Endodermal cell (in vitro differentiated cells): ENCODE results near the gene ACSM2B. TPM values are rescaled to one million over a fixed set of nuclear protein-coding genes. Genes with fewer than 3 reads are reported as not detected.
"Not testable (repeated sequence)": the region's sequence is repeated elsewhere in the genome, so short reads cannot be mapped to it uniquely, and the experiment has no call there.

Experiments
- DNase-seq: peaks from one replicate; pipeline ENCODE4 v3.0.0-alpha.2; 2017
- H3K27ac ChIP-seq: 2 replicates; pipeline ENCODE4 v1.5.1; 2013; ENCODE audit warnings: mild to moderate bottlenecking, low read depth, low read length, moderate library complexity
- H3K27me3 ChIP-seq: 2 replicates; pipeline ENCODE4 v1.6.1; 2013; ENCODE audit warnings: mild to moderate bottlenecking, low read length, moderate library complexity; ENCODE audit not compliant: insufficient read depth, control insufficient read depth, poor library complexity, severe bottlenecking
- H3K36me3 ChIP-seq: 2 replicates; pipeline ENCODE4 v1.7.0; 2013; ENCODE audit warnings: mild to moderate bottlenecking, low read length, moderate library complexity; ENCODE audit not compliant: control insufficient read depth, insufficient read depth
- H3K4me1 ChIP-seq: one replicate; pipeline ENCODE4 v1.7.0; 2013; ENCODE audit warnings: low read length; ENCODE audit not compliant: control insufficient read depth, insufficient read depth
- H3K4me3 ChIP-seq: 2 replicates; pipeline ENCODE4 v1.5.1; 2013; ENCODE audit warnings: mild to moderate bottlenecking, low read length, moderate library complexity
- H3K9ac ChIP-seq: 2 replicates; pipeline ENCODE4 v1.6.1; 2013; ENCODE audit warnings: mild to moderate bottlenecking, low read length, moderate library complexity; ENCODE audit not compliant: poor library complexity, severe bottlenecking; ENCODE audit errors: extremely low read depth
- H3K9me3 ChIP-seq: 2 replicates; pipeline ENCODE4 v1.6.1; 2013; ENCODE audit warnings: mild to moderate bottlenecking, low read length, moderate library complexity; ENCODE audit not compliant: control insufficient read depth
- H3K27ac Mint-ChIP-seq: 2 replicates; pipeline ENCODE4 v1.8.0; 2020; ENCODE audit warnings: mixed read lengths
- H3K27me3 Mint-ChIP-seq: 2 replicates; pipeline ENCODE4 v1.8.0; 2021; ENCODE audit warnings: mild to moderate bottlenecking, mixed read lengths; ENCODE audit not compliant: insufficient read depth
- H3K36me3 Mint-ChIP-seq: 2 replicates; pipeline ENCODE4 v1.8.0; 2020; ENCODE audit warnings: low read depth, mixed read lengths
- H3K4me1 Mint-ChIP-seq: 2 replicates; pipeline ENCODE4 v1.8.0; 2020; ENCODE audit warnings: mixed read lengths
- H3K4me3 Mint-ChIP-seq: 2 replicates; pipeline ENCODE4 v1.8.0; 2020; ENCODE audit warnings: mild to moderate bottlenecking, moderate library complexity, mixed read lengths
- H3K9me3 Mint-ChIP-seq: 2 replicates; pipeline ENCODE4 v1.8.0; 2020; ENCODE audit warnings: mild to moderate bottlenecking, mixed read lengths
- CTCF ChIP-seq: fragments of 200-600 bp; sonication (generic); conservative IDR thresholded peaks from 2 replicates; pipeline ENCODE4 v1.5.0; 2021; ENCODE audit warnings: antibody characterized with exemption, mild to moderate bottlenecking
- WGBS, 2 experiments: methylation state at CpG; one replicate each; pipeline versions ENCODE4 v1.1.5 to v1.1.7; 2013; ENCODE audit warnings: missing lambda C conversion rate in 2 of 2, mixed read lengths in 1 of 2; ENCODE audit not compliant: insufficient coverage in 1 of 2, insufficient read length in 1 of 2; 5-methylcytosine and 5-hydroxymethylcytosine counted together
- total RNA-seq, 2 donors: library from RNA; stranded (reverse); fragmentation: NEBNext Ultra II Directional in 1 of 2; extraction: Animal tissue kit (Norgen Biotek cat#: 25700) in 1 of 2; gene quantifications; 2 replicates in 1 of 2; 3 replicates in 1 of 2; pipeline ENCODE4 v1.2.1, GENCODE V29; 2021

The ACSM2B gene
- total RNA-seq, 2 donors from 2014 or later = not detected

- Histone ChIP-seq H3K9ac (no peak overlapping the region), H3K27me3 (no peaks in the 10 kb centered on the region), H3K4me1 (no peaks in the 10 kb centered on the region), H3K9me3 (peaks cover 4% of the 10 kb centered on the region), H3K27ac (no peak overlapping the region), H3K4me3 (no peak overlapping the region), H3K36me3 (no peaks in the 10 kb centered on the region)
- DNase-seq = no peak
- H3K4me3 Mint-ChIP-seq = no peak overlapping the region
- no peak for TF ChIP-seq CTCF
- no peaks in the 10 kb centered on the region for H3K36me3 Mint-ChIP-seq
- H3K27ac Mint-ChIP-seq = no peak overlapping the region
- 38 to 100% methylated on average over 1 to 5 of the region's 5 CpGs for WGBS, 2 experiments
- H3K9me3 Mint-ChIP-seq = peaks cover 17% of the 10 kb centered on the region
- H3K27me3 Mint-ChIP-seq = peaks cover 2% of the 10 kb centered on the region
- no peaks in the 10 kb centered on the region for H3K4me1 Mint-ChIP-seq
Measured at GRCh38 chr16:20538687-20539086, 37.5 kb downstream of the ACSM2B start.

GRCh38 chr16:20538181-20538580 lies 38.0 kb downstream of the ACSM2B start:
- H3K4me3 Mint-ChIP-seq = no peak overlapping the region
- H3K4me1 ChIP-seq = no peaks in the 10 kb centered on the region
- no peaks in the 10 kb centered on the region for H3K4me1 Mint-ChIP-seq
- no peak for TF ChIP-seq CTCF
- H3K27ac ChIP-seq = no peak overlapping the region
- H3K36me3 Mint-ChIP-seq = no peaks in the 10 kb centered on the region
- 0% methylated on average over 1 of the region's 1 CpG; no CpG with 5 or more reads in 1 of the 2 experiments for WGBS, 2 experiments
- H3K9ac ChIP-seq = no peak overlapping the region
- H3K36me3 ChIP-seq = no peaks in the 10 kb centered on the region
- no peaks in the 10 kb centered on the region for H3K27me3 ChIP-seq
- H3K27ac Mint-ChIP-seq = no peak overlapping the region
- H3K4me3 ChIP-seq = no peak overlapping the region
- peaks cover 17% of the 10 kb centered on the region for H3K9me3 Mint-ChIP-seq
- no peak for DNase-seq
- peaks cover 2% of the 10 kb centered on the region for H3K27me3 Mint-ChIP-seq
- peaks cover 4% of the 10 kb centered on the region for H3K9me3 ChIP-seq

GRCh38 chr16:20536669-20537068 lies 39.5 kb downstream of the ACSM2B start:
- not testable (repeated sequence) for H3K9ac ChIP-seq, DNase-seq, H3K27me3 Mint-ChIP-seq, H3K36me3 ChIP-seq, H3K4me3 ChIP-seq, H3K4me1 ChIP-seq, H3K27me3 ChIP-seq, H3K36me3 Mint-ChIP-seq, H3K4me1 Mint-ChIP-seq, H3K27ac Mint-ChIP-seq, H3K4me3 Mint-ChIP-seq, H3K9me3 ChIP-seq, H3K27ac ChIP-seq
- WGBS, 2 experiments = 43 to 60% methylated on average over 1 of the region's 1 CpG
- peaks cover 17% of the 10 kb centered on the region for H3K9me3 Mint-ChIP-seq

- not testable (repeated sequence) for H3K4me3 Mint-ChIP-seq, DNase-seq, H3K9me3 Mint-ChIP-seq, H3K36me3 ChIP-seq, H3K4me1 ChIP-seq, H3K27ac ChIP-seq, H3K27me3 ChIP-seq, H3K36me3 Mint-ChIP-seq, H3K9me3 ChIP-seq, H3K27ac Mint-ChIP-seq, H3K9ac ChIP-seq, H3K4me3 ChIP-seq, H3K4me1 Mint-ChIP-seq, H3K27me3 Mint-ChIP-seq
- whole genome bisulfite sequencing, 2 experiments = no CpG with 5 or more reads among the region's 3 CpGs
Measured at GRCh38 chr16:20532284-20532792, 43.8 kb downstream of the ACSM2B start.

GRCh38 chr16:20531795-20532194 lies 44.4 kb downstream of the ACSM2B start:
- not testable (repeated sequence) for H3K9me3 Mint-ChIP-seq

More at GRCh38 chr16:20531795-20532194, 44.4 kb downstream of the ACSM2B start:
- H3K4me1 Mint-ChIP-seq, H3K27ac Mint-ChIP-seq, DNase-seq, H3K36me3 Mint-ChIP-seq, H3K27me3 Mint-ChIP-seq, H3K27me3 ChIP-seq, H3K36me3 ChIP-seq, H3K27ac ChIP-seq, H3K4me3 Mint-ChIP-seq, H3K4me1 ChIP-seq, H3K4me3 ChIP-seq, H3K9ac ChIP-seq, H3K9me3 ChIP-seq: not testable (repeated sequence)
- WGBS, 2 experiments = no CpG with 5 or more reads among the region's 13 CpGs
